Measurements from ENCODE around the gene BRPF1. TPM values are rescaled to one million over a fixed set of nuclear protein-coding genes. Genes with fewer than 3 reads are reported as not detected.

BRPF1 gene
- polyA plus RNA-seq, 1 of the 3 experiments (the other 2 are of a cell fraction) = 13.0 TPM

DNA sequence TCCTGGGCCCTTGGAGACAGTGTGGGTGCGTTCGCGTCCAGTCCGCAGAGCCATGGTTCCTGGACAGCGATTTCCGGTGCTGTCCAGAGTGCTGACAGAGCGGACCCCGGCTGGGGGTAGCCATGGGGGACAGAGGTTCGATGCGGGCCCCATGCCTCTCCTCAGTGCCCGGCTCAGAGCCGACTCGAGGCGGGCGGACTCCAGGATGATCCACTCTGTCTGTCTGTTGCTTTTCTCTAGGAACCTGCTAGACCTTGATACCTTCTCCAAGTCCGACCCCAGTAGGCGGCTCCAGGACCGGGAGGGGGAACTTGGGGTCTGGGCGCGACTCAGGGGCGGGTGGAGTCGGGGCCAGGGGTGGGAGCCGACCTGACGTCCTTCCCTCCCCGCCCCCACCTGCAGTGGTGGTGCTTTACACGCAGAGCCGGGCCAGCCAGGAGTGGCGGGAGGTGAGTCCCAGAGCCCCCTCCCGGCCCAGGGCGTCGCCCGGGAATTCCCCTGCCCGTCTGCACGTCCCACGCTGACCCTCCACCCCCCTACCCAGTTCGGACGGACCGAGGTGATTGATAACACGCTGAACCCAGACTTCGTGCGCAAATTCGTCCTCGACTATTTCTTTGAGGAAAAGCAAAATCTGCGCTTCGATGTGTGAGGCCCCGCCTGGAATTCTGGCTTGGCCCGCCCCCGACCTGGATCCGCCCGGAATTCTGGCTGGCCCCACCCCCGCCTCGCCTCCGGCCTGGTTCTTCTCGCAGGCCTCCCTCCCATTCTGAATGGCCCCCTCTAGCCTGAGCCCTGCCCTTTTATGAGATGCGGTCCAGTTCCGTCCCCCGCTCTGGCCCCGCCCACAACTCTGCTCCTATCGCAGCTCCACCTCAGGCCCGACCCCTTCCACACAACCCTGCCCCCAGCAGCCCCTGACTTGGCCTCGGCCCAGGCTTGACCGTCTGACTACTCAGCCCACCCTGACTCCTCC is 26.9 kb upstream of the BRPF1 start (continued):
- TF ChIP-seq, protein P1, sequence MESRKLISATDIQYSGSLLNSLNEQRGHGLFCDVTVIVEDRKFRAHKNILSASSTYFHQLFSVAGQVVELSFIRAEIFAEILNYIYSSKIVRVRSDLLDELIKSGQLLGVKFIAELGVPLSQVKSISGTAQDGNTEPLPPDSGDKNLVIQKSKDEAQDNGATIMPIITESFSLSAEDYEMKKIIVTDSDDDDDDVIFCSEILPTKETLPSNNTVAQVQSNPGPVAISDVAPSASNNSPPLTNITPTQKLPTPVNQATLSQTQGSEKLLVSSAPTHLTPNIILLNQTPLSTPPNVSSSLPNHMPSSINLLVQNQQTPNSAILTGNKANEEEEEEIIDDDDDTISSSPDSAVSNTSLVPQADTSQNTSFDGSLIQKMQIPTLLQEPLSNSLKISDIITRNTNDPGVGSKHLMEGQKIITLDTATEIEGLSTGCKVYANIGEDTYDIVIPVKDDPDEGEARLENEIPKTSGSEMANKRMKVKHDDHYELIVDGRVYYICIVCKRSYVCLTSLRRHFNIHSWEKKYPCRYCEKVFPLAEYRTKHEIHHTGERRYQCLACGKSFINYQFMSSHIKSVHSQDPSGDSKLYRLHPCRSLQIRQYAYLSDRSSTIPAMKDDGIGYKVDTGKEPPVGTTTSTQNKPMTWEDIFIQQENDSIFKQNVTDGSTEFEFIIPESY (IDR thresholded peaks at IDR 0.05; ENCODE audit: borderline replicate concordance, low read depth) = no peak
- TF ChIP-seq, protein P2, sequence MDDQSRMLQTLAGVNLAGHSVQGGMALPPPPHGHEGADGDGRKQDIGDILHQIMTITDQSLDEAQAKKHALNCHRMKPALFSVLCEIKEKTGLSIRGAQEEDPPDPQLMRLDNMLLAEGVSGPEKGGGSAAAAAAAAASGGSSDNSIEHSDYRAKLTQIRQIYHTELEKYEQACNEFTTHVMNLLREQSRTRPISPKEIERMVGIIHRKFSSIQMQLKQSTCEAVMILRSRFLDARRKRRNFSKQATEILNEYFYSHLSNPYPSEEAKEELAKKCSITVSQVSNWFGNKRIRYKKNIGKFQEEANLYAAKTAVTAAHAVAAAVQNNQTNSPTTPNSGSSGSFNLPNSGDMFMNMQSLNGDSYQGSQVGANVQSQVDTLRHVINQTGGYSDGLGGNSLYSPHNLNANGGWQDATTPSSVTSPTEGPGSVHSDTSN (IDR thresholded peaks at IDR 0.05) = no peak
- TF ChIP-seq RFX5 (IDR thresholded peaks at IDR 0.05; ENCODE audit: low read length) (no peak), ELF1 (IDR thresholded peaks at IDR 0.05) (no peak)

DNA sequence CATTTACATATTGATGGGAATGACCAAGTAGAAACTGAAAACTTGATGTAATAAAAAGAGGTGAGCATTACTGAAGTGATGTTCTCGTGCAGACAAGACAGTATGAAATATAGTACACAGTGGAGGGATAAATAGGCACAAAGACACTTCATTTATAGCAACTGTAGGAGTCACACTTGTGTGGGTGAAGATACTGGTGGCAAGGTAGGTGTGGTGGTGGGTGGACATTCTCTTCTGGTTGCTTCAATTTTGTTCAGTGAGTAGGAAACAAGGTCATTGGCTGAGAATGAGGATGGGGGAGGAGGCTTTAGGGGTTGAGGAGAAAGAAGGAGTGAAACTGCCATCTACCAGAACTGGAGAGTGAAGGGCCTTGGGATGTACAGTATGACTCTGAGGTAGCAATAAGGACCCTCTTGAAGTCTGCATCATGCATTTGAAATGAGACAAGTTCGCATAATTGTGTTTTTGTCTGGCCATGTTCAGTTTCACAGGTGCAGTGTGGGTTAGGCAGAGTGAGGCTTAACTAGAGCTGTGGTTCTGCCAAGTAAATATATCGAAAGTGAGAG is 21.3 kb upstream of the BRPF1 start:
- CTCF ChIA-PET = interaction anchor here (1.0 kb wide), 1 partner anchor 17 kb away, joined by 4 read pairs; no protein-coding TSS in a partner anchor
- no peak for DNase-seq
- no peak overlapping the region for H3K4me2 ChIP-seq

DNA sequence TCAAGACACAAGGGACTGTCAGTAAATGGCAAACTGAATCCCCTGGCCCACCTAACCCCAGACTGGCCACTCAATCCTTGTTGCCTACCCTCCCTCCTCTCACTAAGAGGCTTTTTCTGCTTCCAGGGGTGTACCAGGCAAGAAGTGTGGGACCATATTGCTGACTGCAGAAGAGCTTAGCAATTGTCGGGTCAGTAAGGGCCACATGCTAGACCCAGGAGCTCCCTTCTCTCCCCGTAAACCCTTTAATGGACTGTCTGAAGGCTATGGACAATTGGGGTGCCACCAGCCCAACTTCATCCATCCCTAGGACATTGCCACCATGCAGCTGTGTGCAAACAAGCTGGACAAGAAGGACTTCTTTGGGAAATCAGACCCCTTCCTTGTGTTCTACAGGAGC is 19.1 kb upstream of the BRPF1 start:
- ChIA-PET POLR2A (no interaction called here), CTCF (no interaction called here)

More for the DNA sequence above, 21.3 kb upstream of the BRPF1 start:
- no peak overlapping the region for H3K4me3 ChIP-seq (ENCODE audit: low read depth in 2 of 2, low read length in 1 of 2)
- H3K4me1 ChIP-seq (ENCODE audit: control insufficient read depth in 1 of 2, insufficient read depth in 2 of 2, low read depth in 1 of 2, low read length in 1 of 2) = no peaks in the 10 kb centered on the region; a peak in 1 of 4 replicates
- no peak overlapping the region for H3K9ac ChIP-seq
- TF ChIP-seq MEF2A (IDR thresholded peaks at IDR 0.05; ENCODE audit: borderline replicate concordance, low read depth) = no peak
- no peak for TF ChIP-seq MXI1 (IDR thresholded peaks at IDR 0.05; ENCODE audit: low read depth, low read length)
- no peak for TF ChIP-seq FOSL2 (IDR thresholded peaks at IDR 0.05; ENCODE audit: borderline replicate concordance, low read depth)
- TF ChIP-seq ELF1 (IDR thresholded peaks at IDR 0.05) = no peak
- H3K27ac ChIP-seq (ENCODE audit: low read depth in 2 of 2, low read length in 1 of 2) = no peak overlapping the region
- no peaks in the 10 kb centered on the region for H3K9me2 ChIP-seq
- POLR2A ChIA-PET = no interaction called here
- no peaks in the 10 kb centered on the region for H3K36me3 ChIP-seq (replicated peaks in 1 of 2; ENCODE audit: control insufficient read depth in 1 of 2, insufficient read depth in 2 of 2, low read length in 1 of 2)
- H3K27me3 ChIP-seq (ENCODE audit: insufficient read depth) = peaks cover 17% of the 10 kb centered on the region; the same call in 1 of the 2 replicates
- peaks cover 2% of the 10 kb centered on the region for H3F3A ChIP-seq (replicated peaks; ENCODE audit: insufficient read depth)
- no peak overlapping the region for H2AFZ ChIP-seq (ENCODE audit: low read depth)
- no peaks in the 10 kb centered on the region for H3K9me3 ChIP-seq
- no peaks in the 10 kb centered on the region for H3K79me2 ChIP-seq (ENCODE audit: insufficient read depth)
- H4K20me1 ChIP-seq (ENCODE audit: insufficient read depth) = no peaks in the 10 kb centered on the region
- WGBS (ENCODE audit: low lambda C conversion rate) = 41% methylated on average over 3 of the region's 3 CpGs

More for the DNA sequence above, 19.1 kb upstream of the BRPF1 start:
- Histone ChIP-seq H2AFZ (ENCODE audit: low read depth) (no peak overlapping the region), H3K4me2 (no peak overlapping the region), H3K27ac (ENCODE audit: low read depth in 2 of 2, low read length in 1 of 2) (no peak overlapping the region), H3K27me3 (ENCODE audit: insufficient read depth) (peaks cover 17% of the 10 kb centered on the region; the same call in 1 of the 2 replicates), H3K9ac (no peak overlapping the region), H3K79me2 (ENCODE audit: insufficient read depth) (no peaks in the 10 kb centered on the region), H3K9me2 (no peaks in the 10 kb centered on the region), H3K4me1 (ENCODE audit: control insufficient read depth in 1 of 2, insufficient read depth in 2 of 2, low read depth in 1 of 2, low read length in 1 of 2) (peaks cover 0 to 2% of the 10 kb centered on the region in 2 experiments; a peak in 1 of 4 replicates), H3K4me3 (ENCODE audit: low read depth in 2 of 2, low read length in 1 of 2) (no peak overlapping the region), H3K9me3 (no peaks in the 10 kb centered on the region), H3F3A (replicated peaks; ENCODE audit: insufficient read depth) (peaks cover 8% of the 10 kb centered on the region), H3K36me3 (replicated peaks in 1 of 2; ENCODE audit: control insufficient read depth in 1 of 2, insufficient read depth in 2 of 2, low read length in 1 of 2) (no peaks in the 10 kb centered on the region), H4K20me1 (ENCODE audit: insufficient read depth) (no peaks in the 10 kb centered on the region)
- DNase-seq = no peak
- WGBS (ENCODE audit: low lambda C conversion rate) = 35% methylated on average over 2 of the region's 2 CpGs
- TF ChIP-seq CHD2 (IDR thresholded peaks at IDR 0.05; ENCODE audit: low read length, partially characterized antibody) = no peak
